NCI-H2171 treated with DMSO at 0.1 percent for 48 hours (cell line): ENCODE measurements around the gene AUTS2.
"Not testable (repeated sequence)": the region's sequence is repeated elsewhere in the genome, so short reads cannot be mapped to it uniquely, and the experiment has no call there.

Experiments
- DNase-seq: peaks from one replicate; lab custom pipeline; 2025; lab: John Stamatoyannopoulos, UW

Gene AUTS2

DNA sequence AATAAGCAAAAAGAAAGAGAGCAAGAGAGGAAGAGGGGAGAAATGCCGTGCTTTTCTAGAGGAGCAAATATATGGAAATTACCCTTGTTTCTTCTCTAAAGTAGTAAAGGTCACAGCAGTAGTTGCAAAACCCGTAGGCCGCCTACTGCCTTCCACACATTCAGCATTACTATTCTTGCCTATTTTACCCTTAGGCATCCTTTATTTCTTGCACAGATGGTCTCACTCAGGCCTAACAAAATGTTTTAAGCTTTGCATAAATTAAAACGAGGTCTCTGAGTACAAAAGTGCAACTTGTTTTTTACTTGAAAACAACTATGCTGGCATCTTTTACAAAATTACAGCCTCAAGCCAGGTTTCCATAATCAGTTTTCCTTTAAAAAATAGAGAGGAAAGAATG lies 644.6 kb downstream of the AUTS2 start:
- DNase-seq, result no peak

DNA sequence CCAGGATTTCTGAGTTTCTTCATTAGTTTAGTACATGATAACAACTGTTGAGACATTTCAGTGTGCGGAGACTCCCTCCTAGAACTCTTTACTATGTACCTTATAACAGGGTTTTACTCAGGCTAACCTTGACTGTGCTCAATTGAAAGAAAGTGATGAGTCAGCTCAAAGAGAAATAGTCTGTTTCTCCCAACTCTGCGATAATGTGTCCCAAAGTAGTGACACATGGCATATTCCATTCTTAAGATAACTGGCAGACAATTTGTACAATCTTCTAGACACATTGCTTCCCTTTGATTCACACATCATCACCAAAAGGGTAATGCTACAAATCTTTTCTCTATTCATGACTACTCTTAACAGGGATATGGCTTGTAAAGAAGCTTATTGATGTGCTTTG lies 645.2 kb downstream of the AUTS2 start:
- DNase-seq, result no peak

DNA sequence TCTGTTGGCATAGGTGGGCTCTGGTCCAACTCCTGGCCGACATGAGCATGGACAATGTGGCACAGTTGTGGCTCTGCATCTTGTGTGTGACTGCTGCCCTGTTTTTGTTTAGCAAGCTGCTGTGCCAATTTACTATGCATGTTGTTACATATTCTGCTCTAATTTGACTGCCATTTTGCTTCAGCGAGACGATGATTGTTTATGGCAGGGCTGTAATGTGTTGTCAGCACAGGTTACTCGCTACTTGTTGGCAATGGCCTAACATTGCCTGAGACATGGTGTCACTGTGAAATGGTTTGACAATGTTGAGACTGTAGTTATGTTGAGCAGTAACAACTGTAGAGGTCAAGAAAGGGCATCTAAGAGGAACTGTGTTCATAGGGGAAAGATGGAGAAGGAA lies 659.6 kb downstream of the AUTS2 start:
- DNase-seq, result no peak

DNA sequence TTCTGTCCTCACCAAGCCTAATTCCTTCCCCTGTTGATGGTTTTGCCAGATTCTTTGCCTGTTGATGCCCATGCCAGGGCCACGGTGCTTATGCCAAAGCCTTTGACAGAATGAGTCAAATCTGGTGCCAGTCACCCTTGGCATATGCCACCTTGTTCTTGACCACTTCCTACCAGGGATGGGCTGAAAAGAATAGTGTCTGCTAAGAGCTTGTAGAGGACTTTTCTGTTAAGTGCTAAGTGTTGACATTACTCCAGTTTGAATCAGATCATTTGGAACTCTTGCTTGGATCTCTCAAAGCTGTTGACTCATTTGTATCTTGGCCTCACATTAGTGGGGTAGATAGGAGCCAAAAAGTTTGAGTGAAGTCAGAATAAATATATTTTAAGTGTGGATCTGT lies 661.2 kb downstream of the AUTS2 start:
- DNase-seq, result no peak

DNA sequence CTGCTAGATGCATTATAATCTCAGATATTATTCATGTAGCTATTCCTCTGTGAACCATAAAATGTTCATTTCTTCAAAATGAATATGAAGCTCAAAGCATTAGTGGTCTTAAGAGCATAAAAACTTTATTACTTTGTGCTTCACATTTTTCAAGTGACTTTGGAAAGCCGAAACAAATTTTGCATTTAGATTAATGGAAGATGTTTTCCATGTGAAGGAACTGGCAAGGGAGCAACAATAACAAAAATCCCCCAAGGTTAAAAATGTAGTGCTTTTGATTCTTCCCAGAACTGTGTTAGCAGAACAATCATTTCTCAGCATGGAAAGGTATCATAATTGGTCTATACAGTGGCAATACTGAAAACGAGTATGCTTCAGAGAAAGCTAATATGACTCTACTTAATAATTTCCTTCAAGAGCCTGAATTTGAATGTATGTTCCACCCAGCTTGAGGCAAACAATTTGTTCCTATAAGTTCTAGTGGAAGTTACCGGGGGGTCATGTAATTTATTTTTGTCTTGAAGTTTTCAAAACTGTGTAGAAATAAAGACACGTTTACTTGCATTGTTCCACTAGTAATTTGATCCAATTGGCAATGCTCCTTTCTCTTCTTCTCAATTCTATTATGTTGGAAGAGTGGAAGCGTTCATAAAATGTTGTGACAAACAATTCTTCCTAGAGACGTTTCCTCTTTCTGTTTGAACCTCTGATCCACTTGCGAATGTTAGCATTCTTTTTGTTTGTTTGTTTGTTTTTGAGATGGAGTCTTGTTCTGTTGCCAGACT lies 665.4 kb downstream of the AUTS2 start:
- DNase-seq, result no peak

DNA sequence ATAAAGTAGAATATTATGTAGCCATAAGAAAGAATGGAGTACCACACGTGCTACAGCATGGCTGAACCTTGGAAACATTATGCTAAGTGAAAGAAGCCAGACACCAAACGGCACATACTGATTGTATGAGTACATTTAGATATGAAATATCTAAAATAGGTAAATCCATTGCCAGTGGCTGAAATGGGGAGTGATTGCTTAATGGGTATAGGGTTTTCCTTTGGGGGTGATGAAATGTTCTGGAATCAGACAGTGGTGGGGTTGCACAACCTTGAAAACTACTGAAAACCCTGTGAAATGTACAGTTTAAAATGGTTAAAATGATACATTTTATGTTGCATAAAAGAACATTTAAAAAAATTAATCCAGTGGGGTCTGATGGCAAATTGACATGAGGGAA lies 667.9 kb downstream of the AUTS2 start:
- DNase-seq, result no peak

DNA sequence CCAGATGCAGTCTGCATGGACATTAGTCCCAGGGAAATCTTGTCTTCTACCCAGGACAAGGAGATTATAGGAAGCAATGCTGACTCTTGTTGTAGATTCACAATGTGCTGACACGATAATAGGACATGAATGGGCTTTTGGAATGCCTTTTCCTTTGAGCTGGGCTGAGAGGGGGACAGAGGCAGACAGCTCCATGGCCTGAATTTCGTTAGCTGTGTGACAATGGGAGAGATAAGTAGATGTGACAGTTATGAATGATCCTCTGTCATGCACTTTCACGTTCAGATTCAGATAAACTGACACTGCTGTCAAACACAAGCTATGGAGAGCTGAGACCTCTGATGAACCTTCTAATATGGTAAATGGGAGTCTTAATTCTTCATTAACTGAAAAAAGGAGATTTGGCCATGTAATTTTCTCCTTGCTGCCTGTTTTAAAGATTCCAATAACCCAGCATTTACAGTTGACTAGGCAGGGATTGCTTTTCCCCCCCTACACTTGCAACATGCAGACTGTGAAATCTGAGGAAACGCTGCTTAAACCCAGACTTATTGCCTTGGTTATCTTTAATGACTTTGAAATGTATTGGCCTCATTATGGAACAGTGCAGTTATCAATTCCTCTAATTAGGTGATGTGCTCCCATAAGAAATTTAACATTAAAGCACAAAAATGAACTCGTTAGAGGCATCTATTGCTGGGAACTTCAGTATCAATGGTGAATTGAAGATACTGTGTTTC lies 669.3 kb downstream of the AUTS2 start:
- DNase-seq, result no peak

DNA sequence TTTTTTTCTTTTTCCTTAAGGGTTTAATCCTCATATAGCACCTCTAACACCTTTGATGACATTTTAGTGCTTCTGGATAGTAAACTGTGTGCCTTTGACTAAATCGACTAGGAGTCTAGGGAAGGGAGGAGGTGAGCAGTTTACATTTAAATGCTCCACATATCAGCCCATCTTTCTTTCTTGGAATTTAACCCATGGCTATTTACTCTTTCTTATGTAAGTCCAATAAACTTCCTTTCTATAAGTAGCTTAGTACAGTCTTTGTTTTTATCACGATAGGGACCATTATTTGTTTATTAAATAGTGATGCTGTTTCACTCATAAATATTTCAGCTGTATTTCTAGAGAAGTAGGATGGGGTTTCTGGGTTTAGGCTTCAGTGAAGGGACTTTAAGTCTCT lies 669.9 kb downstream of the AUTS2 start:
- DNase-seq, result no peak

DNA sequence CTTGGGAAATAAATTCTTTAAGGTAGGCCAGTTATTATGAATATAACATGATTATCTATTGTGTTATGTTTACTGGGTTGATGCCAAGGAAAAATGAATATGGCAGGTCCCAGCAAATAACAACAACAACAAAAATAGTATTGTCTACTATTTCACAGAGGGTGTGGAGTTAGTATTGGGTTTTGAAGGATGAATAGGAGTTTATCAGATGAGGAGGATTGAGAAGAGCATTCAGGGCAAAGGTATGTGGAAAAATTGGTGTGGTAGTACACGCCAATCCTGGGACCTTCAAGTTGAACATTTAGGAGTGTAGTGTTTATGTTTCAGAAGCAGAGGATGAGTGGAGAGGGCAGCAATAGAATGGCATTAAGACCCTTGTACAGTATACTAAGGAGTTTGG lies 671.9 kb downstream of the AUTS2 start:
- no peak for DNase-seq

DNA sequence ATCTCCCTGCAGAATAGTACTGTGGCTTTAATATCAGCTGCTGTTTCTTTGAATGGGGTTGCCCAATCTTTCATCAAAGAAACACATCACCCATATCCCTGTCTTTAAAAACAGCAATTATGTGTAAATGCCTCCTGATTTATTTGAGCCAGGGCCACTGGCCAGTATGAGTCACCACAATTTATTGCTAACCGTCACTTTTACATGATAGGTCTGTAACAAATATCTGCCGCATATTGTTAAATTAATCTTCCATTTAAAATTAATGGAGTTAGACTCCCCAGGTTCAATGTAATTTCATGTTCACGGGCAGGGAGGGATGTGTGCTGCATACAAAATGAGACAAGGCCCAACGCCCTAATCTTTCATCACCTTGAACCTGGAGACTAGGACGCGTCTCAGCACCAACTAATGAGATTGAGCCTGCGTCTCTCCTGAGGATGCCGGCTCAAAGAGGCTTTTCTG lies 673.4 kb downstream of the AUTS2 start:
- no peak for DNase-seq

DNA sequence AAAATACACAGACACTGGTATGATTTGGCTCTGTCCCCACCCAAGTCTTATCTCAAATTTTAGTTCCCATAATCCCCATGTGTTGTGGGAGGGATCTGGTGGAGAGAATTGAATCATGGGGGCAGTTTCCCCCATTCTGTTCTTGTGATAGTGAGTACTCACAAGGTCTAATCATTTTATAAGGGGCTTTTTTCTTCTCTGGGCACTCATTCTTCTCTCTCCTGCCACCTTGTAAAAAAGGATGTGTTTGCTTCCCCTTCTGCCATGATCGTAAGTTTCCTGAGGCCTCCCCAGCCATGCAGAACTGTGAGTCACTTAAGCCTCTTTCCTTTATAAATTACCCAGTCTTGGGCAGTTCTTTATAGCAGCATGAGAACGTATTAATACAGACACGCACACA lies 677.3 kb downstream of the AUTS2 start:
- not testable (repeated sequence) for DNase-seq

DNA sequence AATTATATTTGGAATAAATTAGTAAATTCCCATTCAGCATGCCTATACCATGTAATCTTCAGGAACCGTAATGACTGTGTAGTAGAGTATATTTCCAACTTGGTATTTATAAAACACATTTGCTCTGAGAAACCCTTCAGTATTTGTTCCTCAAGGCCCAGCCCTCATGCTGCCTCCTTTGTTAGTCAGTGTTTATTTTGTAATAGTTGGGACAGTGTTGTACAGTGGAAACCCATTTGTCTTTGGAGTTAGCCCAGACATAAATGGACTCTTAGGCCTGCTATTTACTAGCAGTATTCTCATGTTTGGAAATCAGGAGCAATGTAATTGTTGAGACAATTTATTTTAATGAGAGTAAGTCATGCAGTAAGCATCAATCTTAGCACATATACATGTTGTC lies 686.9 kb downstream of the AUTS2 start:
- no peak for DNase-seq

DNA sequence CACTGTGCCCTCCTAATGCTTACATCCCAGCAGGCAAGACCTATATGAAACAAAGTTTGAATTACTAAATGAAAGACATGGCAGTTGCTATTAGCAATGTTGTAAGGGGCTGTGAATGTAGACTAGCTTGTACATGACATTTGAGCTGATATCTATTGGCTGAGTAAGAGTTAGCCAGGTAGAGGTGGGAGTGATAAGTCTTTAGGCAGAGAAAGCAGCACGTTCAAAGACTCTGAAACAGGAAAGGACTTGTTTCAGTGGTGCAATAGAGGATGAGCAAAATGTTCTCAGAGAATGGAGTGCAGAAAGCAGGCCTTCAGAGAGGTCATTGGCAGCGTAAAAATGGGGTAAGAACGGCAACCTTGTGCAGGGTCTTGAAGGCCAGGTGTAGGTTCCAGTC lies 687.6 kb downstream of the AUTS2 start:
- DNase-seq, result no peak

DNA sequence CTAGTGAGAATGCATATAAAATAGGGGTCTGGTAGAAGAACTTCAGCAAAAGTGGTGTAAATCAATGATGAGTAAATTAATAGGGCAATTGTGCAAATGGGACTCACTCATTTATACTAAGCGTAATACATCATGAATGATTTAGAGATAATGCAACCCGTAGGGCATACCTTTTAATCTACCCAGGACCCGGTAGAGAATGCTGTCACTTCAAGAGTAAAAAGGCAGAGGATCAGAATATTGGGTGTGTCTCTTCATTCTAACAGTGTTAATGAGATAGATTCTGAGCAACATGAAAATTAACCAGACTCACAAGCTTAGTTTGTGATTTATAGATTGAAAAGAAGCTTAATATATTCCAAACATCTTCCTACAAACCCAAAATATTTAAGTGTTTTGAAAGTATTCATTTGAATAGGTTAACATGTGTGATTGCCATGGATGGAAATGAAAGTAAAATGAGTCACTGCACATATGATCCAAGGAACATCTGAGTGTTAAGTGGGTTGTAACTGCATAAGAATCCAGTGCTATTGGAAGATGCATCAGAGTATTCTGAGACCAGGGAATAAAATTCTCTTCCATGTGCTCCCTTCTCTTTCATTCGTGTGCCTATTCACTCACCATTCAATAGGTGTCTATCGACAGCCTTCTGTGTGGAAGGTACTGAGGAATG lies 690.6 kb downstream of the AUTS2 start:
- DNase-seq, result no peak

DNA sequence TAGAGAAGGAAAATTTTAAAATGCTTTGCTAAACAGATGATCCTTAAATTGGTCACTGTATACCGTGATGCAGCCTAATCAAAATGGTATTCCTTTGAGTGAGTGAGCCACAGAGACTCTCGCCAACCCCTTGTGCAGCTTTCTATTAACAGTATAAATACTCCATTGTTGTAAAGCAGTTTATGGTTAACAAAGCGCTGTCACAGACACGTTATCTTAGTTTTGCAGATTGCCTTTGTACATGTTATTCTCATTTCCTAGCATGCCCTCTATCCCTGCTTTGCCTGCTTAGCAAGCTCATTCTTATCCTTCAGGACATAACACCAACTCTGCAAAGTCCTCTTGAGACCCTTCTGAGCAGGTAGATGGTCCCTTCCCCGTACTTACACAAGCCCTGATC lies 694.4 kb downstream of the AUTS2 start:
- no peak for DNase-seq

DNA sequence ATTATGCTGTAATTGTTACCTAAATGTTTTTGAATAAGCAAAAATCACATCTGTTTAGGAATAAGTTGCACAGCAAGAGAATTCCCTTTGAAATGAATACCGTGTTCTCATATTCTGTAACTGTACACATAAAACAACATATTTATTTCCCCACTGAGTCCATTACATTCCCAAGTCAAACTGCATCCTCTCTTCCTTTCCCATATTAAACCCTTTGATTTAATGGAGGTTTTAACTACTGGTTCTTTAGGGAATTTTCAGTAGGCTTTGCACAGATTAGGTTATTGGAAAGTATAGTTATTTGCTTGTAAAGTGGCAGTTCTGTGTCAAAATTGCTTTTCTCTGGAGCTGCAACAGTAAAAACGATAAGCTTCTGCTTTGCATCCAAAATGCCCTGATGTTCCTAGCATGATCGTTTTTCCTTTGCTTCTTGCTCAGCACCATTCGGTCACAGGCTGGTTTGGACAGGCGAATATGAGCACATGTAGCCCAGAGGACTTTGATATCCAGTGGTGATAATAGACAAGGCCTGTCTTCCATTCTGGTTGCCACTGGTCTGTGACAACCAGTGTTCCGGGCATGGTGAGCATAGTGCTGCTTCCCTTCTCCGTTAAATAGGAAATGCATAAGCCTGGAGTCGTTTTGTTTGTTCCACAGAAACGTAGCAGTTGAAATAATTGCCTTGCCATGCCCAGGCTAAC lies 696.1 kb downstream of the AUTS2 start:
- DNase-seq, result no peak

DNA sequence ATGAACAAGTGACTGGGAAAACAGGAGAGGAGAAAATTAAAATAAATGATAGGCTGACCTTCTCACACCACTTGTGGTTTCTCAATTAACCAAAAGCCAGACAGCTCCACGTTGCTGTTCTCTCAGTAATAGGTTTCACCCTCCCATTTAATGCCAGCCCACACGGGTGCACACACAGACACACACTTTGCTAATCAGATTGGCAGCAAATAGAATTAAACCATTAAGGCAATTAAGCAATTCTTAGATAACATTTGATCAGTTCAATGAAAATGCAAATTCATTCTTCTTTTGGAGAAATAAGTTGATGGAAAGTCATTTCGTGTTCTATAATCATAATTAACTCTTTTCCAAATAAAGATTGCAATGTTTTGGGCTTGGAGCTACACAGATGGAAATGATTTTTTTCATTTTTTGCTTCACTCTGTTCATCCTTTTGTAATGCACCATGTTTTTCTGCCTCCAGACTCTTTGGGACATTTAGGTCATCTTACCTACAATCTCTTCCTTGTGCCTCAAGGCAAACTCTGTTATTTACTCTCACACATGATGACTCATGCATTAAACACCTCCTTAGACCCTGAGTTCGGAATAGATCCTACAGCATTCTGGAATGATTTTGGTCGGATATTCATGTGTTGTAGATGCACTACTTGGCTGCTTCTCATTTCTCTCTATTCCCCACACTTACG lies 700.7 kb downstream of the AUTS2 start:
- no peak for DNase-seq

DNA sequence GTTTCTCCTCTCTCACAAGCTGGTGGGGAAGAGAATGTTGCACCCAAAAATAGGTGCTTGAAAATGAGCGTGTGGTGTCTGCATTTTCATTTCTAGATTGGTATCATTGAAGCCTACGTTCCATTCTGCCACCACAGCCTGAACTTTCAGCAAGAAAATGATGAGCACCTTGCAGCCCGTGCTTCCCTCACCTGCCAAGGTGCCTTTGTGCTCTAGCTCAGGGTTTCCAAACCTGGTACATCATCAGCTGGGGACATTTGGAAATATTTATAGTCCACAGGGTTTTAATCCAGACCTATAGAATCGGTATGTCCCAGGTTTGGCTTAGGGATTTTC lies 701.2 kb downstream of the AUTS2 start:
- no peak for DNase-seq

DNA sequence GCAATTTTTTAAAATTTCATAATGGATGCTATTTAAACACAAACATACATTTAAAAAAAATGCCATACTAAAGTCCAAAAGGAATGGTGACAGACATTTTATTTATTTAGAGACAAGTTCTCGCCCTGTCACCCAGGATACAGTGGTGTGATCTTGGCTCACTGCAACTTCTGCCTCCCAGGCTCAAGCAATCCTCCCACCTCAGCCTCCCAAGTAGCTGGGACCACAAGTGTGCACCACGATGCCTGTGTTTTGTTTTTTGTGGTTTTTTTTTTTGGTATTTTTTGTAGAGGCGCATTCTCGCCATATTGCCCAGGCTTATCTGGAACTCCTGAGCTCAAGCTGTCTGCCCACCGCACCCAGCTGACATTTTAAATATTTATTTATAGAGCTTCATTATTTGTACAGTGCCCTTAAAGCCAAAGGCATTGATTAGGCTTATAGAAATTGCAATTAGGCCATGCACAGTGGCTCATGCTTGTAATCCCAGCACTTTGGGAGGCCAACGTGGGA lies 703.5 kb downstream of the AUTS2 start:
- DNase-seq, result no peak

DNA sequence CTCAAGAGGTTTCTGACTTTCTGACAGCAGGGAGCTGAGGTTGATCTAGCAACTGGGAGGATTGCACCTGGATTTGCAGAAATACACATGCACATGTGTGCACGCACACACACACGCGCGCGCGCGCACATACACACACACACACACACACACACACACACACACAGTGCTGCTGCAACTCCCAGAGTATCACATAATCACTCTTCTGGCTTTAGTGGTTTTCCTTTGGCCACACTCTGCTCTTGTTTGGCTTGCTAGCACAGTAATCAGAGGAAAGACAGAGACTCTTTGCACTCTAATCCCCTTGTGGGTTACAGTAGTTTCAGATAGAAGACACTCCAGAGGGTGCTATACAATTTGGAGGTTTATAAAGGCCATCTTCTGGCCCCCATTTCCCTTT lies 705.0 kb downstream of the AUTS2 start:
- no peak for DNase-seq

DNA sequence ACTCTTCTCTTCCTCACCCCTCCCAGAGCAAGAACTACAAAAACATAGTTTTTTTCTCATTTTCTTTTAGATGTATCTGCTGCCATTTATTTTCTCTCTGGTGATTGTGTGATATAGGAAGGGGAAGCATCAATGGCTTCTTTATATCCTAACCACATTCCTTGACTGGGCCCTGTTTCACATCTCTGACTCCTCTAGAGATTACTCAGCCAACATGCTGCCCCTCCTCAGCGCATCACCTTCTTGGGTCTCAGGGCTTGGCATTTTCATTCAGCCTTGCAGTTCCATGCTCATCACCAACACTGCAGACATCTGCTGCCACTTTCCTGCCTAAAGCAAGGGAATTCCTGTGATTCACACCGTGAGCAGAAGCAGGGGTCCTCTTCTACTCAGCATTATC lies 705.5 kb downstream of the AUTS2 start:
- DNase-seq, result no peak

DNA sequence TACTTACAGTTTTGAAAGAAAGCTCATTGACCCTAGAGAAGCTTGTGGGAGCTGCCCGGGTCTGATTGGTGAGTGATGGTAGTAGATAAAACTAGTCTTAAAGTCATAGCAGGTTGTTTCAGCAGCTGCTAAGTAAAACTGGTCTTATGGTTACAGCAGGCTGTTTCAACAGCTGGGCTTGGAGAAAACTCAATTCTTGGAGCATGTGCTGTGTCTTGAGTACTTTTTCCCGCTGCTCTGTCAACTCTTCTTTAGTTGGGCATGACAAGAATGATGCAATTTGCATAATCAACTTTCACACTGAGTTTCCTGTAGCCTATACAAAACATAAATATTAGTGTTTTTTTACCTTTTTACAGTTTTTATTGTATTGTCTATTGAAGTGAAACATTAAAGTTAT lies 707.9 kb downstream of the AUTS2 start:
- no peak for DNase-seq
